SK-N-SH treated with all-trans-retinoic acid at 6 μM for 48 hours (cell line): ENCODE results near the gene COL6A1.

Source experiments
- ATAC-seq: fragments of 200-7000 bp; cut with Tn5 transposase; 3 replicates; pipeline ENCODE4 v1.9.1; 2020; ENCODE audit warnings: mild to moderate bottlenecking, moderate library complexity
- BACH2 ChIP-seq: fragments of 250-450 bp; sonication (Bioruptor Pico); IDR thresholded peaks from 2 replicates; pipeline ENCODE4 v1.9.0; 2021; ENCODE audit warnings: mild to moderate bottlenecking, borderline replicate concordance
- CSRNP3 ChIP-seq: fragments of 250-450 bp; sonication (Bioruptor Pico); IDR thresholded peaks from 2 replicates; pipeline ENCODE4 v1.5.1; 2021; ENCODE audit warnings: mild to moderate bottlenecking, moderate library complexity
- ESRRG ChIP-seq: fragments of 250-450 bp; sonication (Bioruptor Pico); IDR thresholded peaks from 2 replicates; pipeline ENCODE4 v1.6.1; 2021; ENCODE audit warnings: mild to moderate bottlenecking
- GLIS3 ChIP-seq: fragments of 250-450 bp; sonication (Bioruptor Pico); IDR thresholded peaks from 2 replicates; pipeline ENCODE4 v1.5.0; 2020; ENCODE audit warnings: mild to moderate bottlenecking, moderate library complexity
- ISL1 ChIP-seq: fragments of 250-450 bp; sonication (Bioruptor Pico); IDR thresholded peaks from 2 replicates; pipeline ENCODE4 v2.1.2; 2022; ENCODE audit warnings: mild to moderate bottlenecking, moderate library complexity
- OSR1 ChIP-seq: fragments of 250-450 bp; sonication (Bioruptor Pico); IDR thresholded peaks from 2 replicates; pipeline ENCODE4 v1.8.0; 2022; ENCODE audit warnings: moderate library complexity, mild to moderate bottlenecking, inconsistent platforms
- PATZ1 ChIP-seq: fragments of 250-450 bp; sonication (Bioruptor Pico); IDR thresholded peaks from 2 replicates; pipeline ENCODE4 v1.8.0; 2020; ENCODE audit warnings: mild to moderate bottlenecking, moderate library complexity, borderline replicate concordance
- POU6F1 ChIP-seq: fragments of 250-450 bp; sonication (Bioruptor Pico); IDR thresholded peaks from 2 replicates; pipeline ENCODE4 v1.8.0; 2021; ENCODE audit warnings: low read depth, mild to moderate bottlenecking, moderate library complexity, borderline replicate concordance
- PPARA ChIP-seq: fragments of 250-450 bp; sonication (Bioruptor Pico); IDR thresholded peaks from 2 replicates; pipeline ENCODE4 v1.5.0; 2020; ENCODE audit warnings: mild to moderate bottlenecking, borderline replicate concordance
- RARB ChIP-seq: fragments of 250-450 bp; sonication (Bioruptor Pico); IDR thresholded peaks from 2 replicates; pipeline ENCODE4 v1.8.0; 2021; ENCODE audit warnings: mild to moderate bottlenecking, moderate library complexity
- TOX ChIP-seq: fragments of 250-450 bp; sonication (Bioruptor Pico); IDR thresholded peaks from 2 replicates; pipeline ENCODE4 v1.8.0; 2021; ENCODE audit warnings: mild to moderate bottlenecking, moderate library complexity, borderline replicate concordance
- TSHZ2 ChIP-seq: fragments of 250-450 bp; sonication (Bioruptor Pico); IDR thresholded peaks from 2 replicates; pipeline ENCODE4 v1.5.0; 2020; ENCODE audit warnings: mild to moderate bottlenecking, moderate library complexity
- ZC3H10 ChIP-seq: fragments of 250-450 bp; sonication (Bioruptor Pico); IDR thresholded peaks from 2 replicates; pipeline ENCODE4 v1.5.1; 2021; ENCODE audit warnings: mild to moderate bottlenecking, moderate library complexity
- ZFP3 ChIP-seq: fragments of 250-450 bp; sonication (Bioruptor Pico); IDR thresholded peaks from 2 replicates; pipeline ENCODE4 v1.5.0; 2020; ENCODE audit warnings: mild to moderate bottlenecking, moderate library complexity
- ZFP30 ChIP-seq: fragments of 450-650 bp; formaldehyde crosslinking; IDR thresholded peaks from 2 replicates; pipeline ENCODE4 v1.5.0; 2022; ENCODE audit warnings: mild to moderate bottlenecking, moderate library complexity
- ZNF565 ChIP-seq: fragments of 450-650 bp; formaldehyde crosslinking; conservative IDR thresholded peaks from 2 replicates; pipeline ENCODE4 v1.5.0; 2020; ENCODE audit warnings: low read depth, mild to moderate bottlenecking, moderate library complexity
- ZNF70 ChIP-seq: fragments of 450-650 bp; formaldehyde crosslinking; IDR thresholded peaks from 2 replicates; pipeline ENCODE4 v1.5.0; 2020; ENCODE audit warnings: mild to moderate bottlenecking, moderate library complexity
- ZNF8 ChIP-seq: fragments of 450-650 bp; formaldehyde crosslinking; IDR thresholded peaks from 2 replicates; pipeline ENCODE4 v1.5.0; 2020; ENCODE audit warnings: mild to moderate bottlenecking, moderate library complexity

The COL6A1 gene

GRCh38 chr21:46048926-46049889, 67.6 kb downstream of the COL6A1 start:
- TF ChIP-seq CSRNP3 (CRISPR knock-in tag) = no peak
- no peak for TF ChIP-seq POU6F1 (CRISPR knock-in tag)
- no peak for TF ChIP-seq ZFP30
- no peak for ATAC-seq

- ATAC-seq = no peak
- TF ChIP-seq ZNF70 (CRISPR knock-in tag) (no peak), RARB (no peak), ZNF8 (CRISPR knock-in tag) (no peak), ZC3H10 (CRISPR knock-in tag) (no peak), POU6F1 (CRISPR knock-in tag) (no peak), GLIS3 (CRISPR knock-in tag) (no peak), ZFP30 (no peak), PPARA (no peak), TSHZ2 (no peak), OSR1 (CRISPR knock-in tag) (no peak), TOX (no peak), ESRRG (CRISPR knock-in tag) (no peak), ZNF565 (no peak), ZFP3 (no peak), PATZ1 (no peak)
Measured at GRCh38 chr21:46049890-46050667, 68.5 kb downstream of the COL6A1 start.

GRCh38 chr21:46050668-46051378, 69.3 kb downstream of the COL6A1 start:
- no peak for ATAC-seq
- TF ChIP-seq RARB (no peak), ZFP30 (no peak), PPARA (no peak), TSHZ2 (no peak), ZNF70 (CRISPR knock-in tag) (no peak), ESRRG (CRISPR knock-in tag) (no peak), TOX (no peak), ISL1 (CRISPR knock-in tag) (no peak), PATZ1 (no peak), ZFP3 (no peak), GLIS3 (CRISPR knock-in tag) (no peak), BACH2 (CRISPR knock-in tag) (no peak)
